GM10847 (cell line): Measurements from ENCODE around the gene FAAP24.
A peak's percentile ranks its signal among the peaks of the same experiment; 100 is the strongest.

ENCODE experiments used
- POLR2A ChIP-seq: IDR thresholded peaks from 2 replicates; pipeline ENCODE4 v1.6.1; 2011; ENCODE audit not compliant: insufficient read length; ENCODE audit errors: extremely low read depth

Gene FAAP24, protein sequence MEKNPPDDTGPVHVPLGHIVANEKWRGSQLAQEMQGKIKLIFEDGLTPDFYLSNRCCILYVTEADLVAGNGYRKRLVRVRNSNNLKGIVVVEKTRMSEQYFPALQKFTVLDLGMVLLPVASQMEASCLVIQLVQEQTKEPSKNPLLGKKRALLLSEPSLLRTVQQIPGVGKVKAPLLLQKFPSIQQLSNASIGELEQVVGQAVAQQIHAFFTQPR

DNA sequence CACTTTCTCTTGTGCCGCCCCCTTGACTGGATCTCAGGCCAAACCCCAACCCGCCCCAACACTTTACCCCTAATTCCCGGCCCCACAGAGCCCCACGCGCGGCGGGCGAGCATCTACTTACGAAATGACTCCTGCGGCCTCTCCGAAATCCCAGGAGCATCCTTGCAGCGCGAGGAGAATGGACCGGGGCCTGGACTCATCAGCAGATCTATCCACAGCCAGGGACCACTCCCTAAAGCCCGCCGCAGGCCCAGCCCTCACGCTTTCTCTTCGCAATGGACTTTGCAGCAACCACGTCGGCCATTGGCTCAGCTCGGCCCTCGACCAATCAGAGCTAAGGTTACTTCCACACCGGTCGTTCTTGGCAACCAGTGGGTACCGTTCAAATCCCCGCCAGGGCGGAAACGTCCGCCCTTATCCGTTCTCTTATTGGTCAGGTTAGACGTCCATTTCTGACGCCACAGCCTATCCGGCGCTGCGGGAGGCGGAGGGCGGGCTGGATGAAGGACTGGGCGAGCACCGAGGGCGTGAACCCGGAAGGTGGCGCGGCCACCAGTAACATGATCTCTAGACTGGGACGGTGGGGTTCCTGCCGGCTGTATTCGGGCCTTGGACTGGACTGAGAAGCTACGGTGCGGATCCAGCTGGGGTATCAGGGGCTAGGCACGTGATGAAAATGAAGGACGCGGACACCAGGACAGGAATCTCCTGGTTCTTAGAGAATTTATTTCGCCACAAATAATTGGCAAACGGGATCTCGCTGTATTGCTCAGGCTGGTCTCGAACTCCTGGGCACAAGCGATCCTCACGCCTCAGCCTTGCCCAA is at the start of gene FAAP24, which contains the start of gene CEP89:
TSS of gene FAAP24 (plus strand) at position 528 of the 826 bp plus-strand sequence. CDS start 955 bp downstream, outside the sequence.
TSS of gene CEP89 (minus strand) at position 244 of the 826 bp plus-strand sequence. CDS start at position 160, 84 bp downstream.
- peak; percentile 76 for TF ChIP-seq POLR2A

DNA sequence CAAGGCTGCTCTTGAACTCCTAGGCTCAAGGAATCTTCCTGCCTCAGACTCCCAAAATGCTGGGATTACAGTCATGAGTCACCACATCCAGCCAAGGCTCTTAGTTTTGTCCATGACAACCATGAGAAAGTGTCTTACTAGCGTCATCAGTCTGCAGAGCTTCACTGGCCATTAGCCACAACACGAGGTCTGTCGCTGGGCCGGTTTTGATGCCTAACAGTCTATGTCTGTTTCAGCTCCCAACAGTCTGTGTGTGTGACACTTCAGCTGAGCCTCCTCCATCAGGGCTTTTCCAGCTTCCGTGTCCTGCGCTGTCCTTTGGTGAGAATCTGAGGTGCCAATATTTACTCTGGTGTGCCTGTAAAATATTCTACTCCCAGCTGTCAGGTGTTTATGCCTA is 47.8 kb upstream of the FAAP24 start:
- no peak for TF ChIP-seq POLR2A

- no peak for TF ChIP-seq POLR2A
Observed at GRCh38 chr19:32928806-32929205, 43.2 kb upstream of the FAAP24 start.

GRCh38 chr19:32930567-32930966 is 41.5 kb upstream of the FAAP24 start:
- TF ChIP-seq POLR2A, result no peak

DNA sequence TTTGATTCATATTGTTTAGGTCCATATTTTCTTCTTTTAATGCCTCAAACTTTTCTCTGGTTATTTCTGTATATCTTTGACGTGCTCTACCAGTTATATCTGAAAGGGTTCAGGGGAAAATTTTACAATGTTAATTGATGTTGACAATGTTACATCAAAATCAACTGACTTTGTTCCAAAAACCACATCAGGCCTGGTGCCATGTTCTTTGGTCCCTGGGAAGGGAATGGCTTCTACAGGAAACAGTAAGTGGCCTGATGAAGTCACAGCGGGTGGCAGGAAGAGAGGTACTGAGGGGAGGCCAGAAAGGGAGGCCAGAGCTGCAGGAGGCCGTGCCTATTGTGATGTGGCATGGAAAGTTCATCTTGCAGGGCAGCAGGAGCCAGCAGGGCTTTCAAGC is 38.5 kb upstream of the FAAP24 start:
- TF ChIP-seq POLR2A, result no peak

GRCh38 chr19:32935629-32936028 is 36.4 kb upstream of the FAAP24 start:
- no peak for TF ChIP-seq POLR2A

GRCh38 chr19:32936065-32936464 is 36.0 kb upstream of the FAAP24 start:
- no peak for TF ChIP-seq POLR2A

- no peak for TF ChIP-seq POLR2A
Observed at GRCh38 chr19:32945260-32945659, 26.8 kb upstream of the FAAP24 start.

DNA sequence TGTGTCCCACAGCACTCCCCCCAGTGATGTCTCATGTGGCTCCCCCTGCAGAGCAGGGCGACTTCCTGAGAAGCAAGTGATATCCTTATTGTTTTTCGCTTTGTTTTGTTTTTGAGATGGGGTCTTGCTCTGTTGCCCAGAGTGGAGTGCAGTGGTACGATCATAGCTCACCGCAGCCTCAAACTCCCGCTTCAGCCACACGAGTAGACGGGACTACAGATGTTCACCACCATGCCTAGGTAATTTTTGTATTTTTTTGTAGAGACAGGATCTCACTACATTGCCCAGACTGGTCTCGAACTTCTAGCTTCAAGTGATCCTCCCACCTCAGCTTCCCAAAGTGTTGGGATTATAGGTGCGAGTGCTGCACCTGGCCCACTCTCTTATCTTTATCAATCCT is 5.3 kb upstream of the FAAP24 start:
- no peak for TF ChIP-seq POLR2A

DNA sequence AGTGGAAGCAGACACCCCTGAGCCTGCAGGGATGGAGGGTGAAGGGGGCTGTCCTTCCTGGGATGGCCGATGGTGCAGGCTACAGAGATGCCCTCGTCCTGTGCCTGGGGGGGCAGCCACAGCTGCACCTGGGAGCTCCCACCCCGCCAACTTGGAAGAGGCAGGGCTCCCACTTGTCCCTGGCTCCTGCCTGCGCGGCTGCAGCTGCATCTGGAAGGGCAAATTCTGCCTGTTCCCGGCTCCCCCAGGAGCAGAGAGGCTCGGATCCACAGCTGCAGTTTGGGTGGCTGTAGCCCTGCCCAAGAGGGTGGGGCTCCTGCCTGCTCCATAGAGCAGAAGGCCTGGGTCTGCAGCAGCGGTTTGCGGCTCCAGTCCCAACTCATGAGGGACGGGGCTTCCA is 2.5 kb upstream of the FAAP24 start:
- TF ChIP-seq POLR2A, result no peak

DNA sequence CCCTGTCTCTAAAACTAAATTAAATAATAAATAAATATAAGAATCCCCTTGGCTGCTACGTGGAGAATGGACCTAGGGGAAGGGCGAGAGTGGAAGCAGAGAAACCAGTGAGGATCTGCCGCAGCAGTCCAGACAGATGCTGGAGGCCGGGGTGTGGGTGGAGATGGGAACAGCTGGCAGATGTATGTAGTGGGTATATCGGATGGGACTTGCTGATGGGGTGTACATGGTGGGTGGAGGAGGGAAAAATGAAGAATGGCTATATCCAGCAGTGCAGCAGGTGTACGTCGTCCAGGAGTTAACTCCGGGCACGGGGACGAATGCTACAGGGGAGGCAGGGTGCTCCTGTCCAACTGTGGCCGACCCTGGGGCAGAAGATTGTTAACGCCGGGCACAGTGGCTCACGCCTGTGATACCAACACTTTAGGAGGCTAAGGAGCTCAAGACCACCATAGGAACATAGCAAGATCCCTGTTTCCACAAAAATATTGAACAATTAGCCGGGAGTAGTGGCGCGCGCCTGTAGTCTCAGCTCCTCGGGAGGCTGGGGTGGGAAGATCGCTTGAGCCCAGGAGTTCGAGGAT is 938 bp upstream of the FAAP24 start:
- no peak for TF ChIP-seq POLR2A

GRCh38 chr19:32976223-32976805 is 4.3 kb downstream of the FAAP24 start:
- TF ChIP-seq POLR2A, result no peak

DNA sequence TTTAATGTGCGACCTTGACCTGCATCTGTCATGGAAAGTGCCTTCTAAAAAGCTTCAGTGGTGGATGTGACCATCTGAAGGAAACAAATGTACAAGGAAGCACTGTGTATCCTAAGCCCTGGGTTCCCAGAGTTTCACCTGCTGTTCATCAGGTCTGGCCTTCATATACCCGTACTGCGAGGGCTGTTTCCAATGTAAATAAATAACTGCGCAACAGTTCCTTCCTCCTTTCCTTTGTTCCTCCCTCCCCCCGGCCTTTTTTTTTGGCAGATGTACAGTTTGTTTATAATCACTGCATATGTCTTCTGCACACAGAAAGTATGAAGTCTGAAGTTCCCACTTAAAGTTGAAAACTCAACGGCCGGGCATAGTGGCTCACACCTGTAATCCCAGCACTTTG is 5.2 kb downstream of the FAAP24 start:
- no peak for TF ChIP-seq POLR2A

DNA sequence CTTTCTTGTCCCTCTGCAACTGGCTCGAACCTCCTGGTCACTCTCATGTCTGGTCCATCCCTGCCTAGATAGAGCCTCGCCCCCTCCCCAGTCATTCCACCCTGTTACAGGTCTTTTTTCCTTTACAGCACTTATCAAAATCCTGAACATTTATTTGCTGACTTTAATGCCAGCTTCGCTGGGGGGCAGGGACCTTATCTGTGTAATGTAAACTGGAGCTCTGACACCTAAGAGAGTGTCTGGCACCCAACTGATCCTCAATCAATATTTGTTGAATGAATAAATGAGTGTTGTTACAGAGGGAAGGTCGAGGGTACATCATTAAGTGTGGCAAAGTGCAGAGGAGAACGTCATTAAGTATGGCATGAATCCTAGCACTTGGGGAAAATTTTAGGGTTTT is 16.7 kb downstream of the FAAP24 start:
- no peak for TF ChIP-seq POLR2A

- no peak for TF ChIP-seq POLR2A
Observed at GRCh38 chr19:32997716-32998355, 25.8 kb downstream of the FAAP24 start.
